Neural progenitor cell (in vitro differentiated cells): ENCODE measurements around the gene ZNF576. TPM values are rescaled to one million over a fixed set of nuclear protein-coding genes. Genes with fewer than 3 reads are reported as not detected.
A peak's percentile ranks its signal among the peaks of the same experiment; 100 is the strongest.

Experiments
- DNase-seq: peaks from one replicate; pipeline ENCODE4 v3.0.0-alpha.2; 2016; ENCODE audit warnings: low spot score
- H2AFZ ChIP-seq: fragments of 200-600 bp; sonication (generic); replicated peaks from 2 replicates; pipeline ENCODE4 v1.6.1; 2016; ENCODE audit warnings: antibody characterized with exemption
- H3F3A ChIP-seq: fragments of 200-600 bp; sonication (generic); 2 replicates; pipeline ENCODE4 v1.6.1; 2016; ENCODE audit warnings: antibody characterized with exemption, low read depth
- H3K27ac ChIP-seq: fragments of 200-600 bp; sonication (generic); 2 replicates; pipeline ENCODE4 v1.5.1; 2016; ENCODE audit warnings: mild to moderate bottlenecking
- H3K27me3 ChIP-seq: fragments of 200-600 bp; sonication (generic); 2 replicates; pipeline ENCODE4 v1.6.1; 2016; ENCODE audit warnings: mild to moderate bottlenecking, moderate library complexity
- H3K36me3 ChIP-seq: fragments of 200-600 bp; sonication (generic); 2 replicates; pipeline ENCODE4 v1.5.1; 2016
- H3K4me1 ChIP-seq: fragments of 200-600 bp; sonication (generic); 2 replicates; pipeline ENCODE4 v1.6.1; 2016; ENCODE audit warnings: mixed run types
- H3K4me2 ChIP-seq: fragments of 200-600 bp; sonication (generic); 2 replicates; pipeline ENCODE4 v1.6.1; 2016
- H3K4me3 ChIP-seq: fragments of 200-600 bp; sonication (generic); 2 replicates; pipeline ENCODE4 v1.5.1; 2016
- H3K79me2 ChIP-seq: fragments of 200-600 bp; sonication (generic); 2 replicates; pipeline ENCODE4 v1.6.1; 2016; ENCODE audit warnings: low read depth
- H3K9ac ChIP-seq: fragments of 200-600 bp; sonication (generic); 2 replicates; pipeline ENCODE4 v1.6.1; 2016
- H3K9me3 ChIP-seq: fragments of 200-600 bp; sonication (generic); 2 replicates; pipeline ENCODE4 v1.5.1; 2016; ENCODE audit warnings: low read depth
- H4K20me1 ChIP-seq: fragments of 200-600 bp; sonication (generic); 2 replicates; pipeline ENCODE4 v1.6.1; 2016; ENCODE audit warnings: low read depth
- H3K27ac Mint-ChIP-seq: 3 replicates; pipeline ENCODE4 v1.8.0; 2021; ENCODE audit warnings: mixed read lengths
- H3K27me3 Mint-ChIP-seq: 2 replicates; pipeline ENCODE4 v1.8.0; 2022; ENCODE audit warnings: low read depth, mild to moderate bottlenecking, inconsistent platforms, moderate library complexity, mixed read lengths; ENCODE audit not compliant: insufficient read depth
- H3K36me3 Mint-ChIP-seq: 3 replicates; pipeline ENCODE4 v1.8.0; 2021; ENCODE audit warnings: mixed read lengths
- H3K4me1 Mint-ChIP-seq: 3 replicates; pipeline ENCODE4 v1.8.0; 2021; ENCODE audit warnings: mixed read lengths
- H3K4me3 Mint-ChIP-seq: 3 replicates; pipeline ENCODE4 v1.8.0; 2021; ENCODE audit warnings: mild to moderate bottlenecking, moderate library complexity, mixed read lengths
- H3K9me3 Mint-ChIP-seq: 3 replicates; pipeline ENCODE4 v1.8.0; 2020; ENCODE audit warnings: mixed read lengths
- CTCF ChIP-seq: fragments of 200-600 bp; sonication (generic); IDR thresholded peaks from 2 replicates; pipeline ENCODE4 v1.5.1; 2017; ENCODE audit warnings: antibody characterized with exemption, mild to moderate bottlenecking
- EZH2 ChIP-seq: fragments of 200-600 bp; sonication (generic); IDR thresholded peaks from 2 replicates; pipeline ENCODE4 v1.6.1; 2017; ENCODE audit warnings: antibody characterized with exemption, mild to moderate bottlenecking, moderate library complexity
- EZH2phosphoT487 ChIP-seq: fragments of 200-600 bp; sonication (generic); IDR thresholded peaks from 2 replicates; pipeline ENCODE4 v1.6.1; 2017; ENCODE audit warnings: antibody characterized with exemption
- total RNA-seq: library from RNA; depleted of rRNA; stranded (reverse); fragments of >200 nt; gene quantifications from 2 replicates; pipeline ENCODE4 v1.2.3, GENCODE V29; 2015; ENCODE audit warnings: low replicate concordance

The ZNF576 gene
- total RNA-seq, 1 donor from 2014 or later: 6.8 TPM

GRCh38 chr19:43636121-43636683 is 39.8 kb downstream of the ZNF576 start:
- Mint-ChIP-seq H3K36me3 (peaks cover 9% of the 10 kb centered on the region), H3K4me3 (peak overlapping the region; percentile 85), H3K9me3 (no peaks in the 10 kb centered on the region), H3K27me3 (peaks cover 8% of the 10 kb centered on the region), H3K4me1 (peaks cover 52% of the 10 kb centered on the region), H3K27ac (no peak overlapping the region)
- no peak overlapping the region for H3K27ac ChIP-seq
- peak; percentile 62 for DNase-seq
- H3K36me3 ChIP-seq: no peaks in the 10 kb centered on the region
- no peak for TF ChIP-seq EZH2
- TF ChIP-seq CTCF: no peak
- TF ChIP-seq EZH2phosphoT487: no peak
- H3K4me2 ChIP-seq: peak overlapping the region; percentile 82
- no peaks in the 10 kb centered on the region for H3K9me3 ChIP-seq
- no peak overlapping the region for H3K9ac ChIP-seq
- H3K27me3 ChIP-seq: peaks cover 33% of the 10 kb centered on the region
- H3K4me3 ChIP-seq: peak overlapping the region; percentile 46
- peaks cover 57% of the 10 kb centered on the region for H4K20me1 ChIP-seq
- H3K79me2 ChIP-seq: peaks cover 20% of the 10 kb centered on the region
- H3F3A ChIP-seq: peaks cover 21% of the 10 kb centered on the region
- peaks cover 24% of the 10 kb centered on the region for H3K4me1 ChIP-seq
- no peak overlapping the region for H2AFZ ChIP-seq

- Histone ChIP-seq H3F3A (peaks cover 21% of the 10 kb centered on the region), H4K20me1 (peaks cover 44% of the 10 kb centered on the region), H3K27me3 (peaks cover 45% of the 10 kb centered on the region), H3K36me3 (no peaks in the 10 kb centered on the region), H2AFZ (no peak overlapping the region), H3K9ac (peak overlapping the region; percentile 58), H3K27ac (no peak overlapping the region), H3K4me1 (peaks cover 24% of the 10 kb centered on the region), H3K9me3 (no peaks in the 10 kb centered on the region), H3K79me2 (peaks cover 20% of the 10 kb centered on the region), H3K4me2 (peak overlapping the region; percentile 99), H3K4me3 (peak overlapping the region; percentile 92)
- Mint-ChIP-seq H3K27ac (peak overlapping the region; percentile 51), H3K27me3 (peaks cover 13% of the 10 kb centered on the region), H3K4me3 (peak overlapping the region; percentile 94), H3K4me1 (peaks cover 53% of the 10 kb centered on the region), H3K9me3 (no peaks in the 10 kb centered on the region), H3K36me3 (peaks cover 4% of the 10 kb centered on the region)
- TF ChIP-seq EZH2: no peak
- TF ChIP-seq CTCF: no peak
- no peak for TF ChIP-seq EZH2phosphoT487
- DNase-seq: no peak
Measured at GRCh38 chr19:43638214-43638994, 42.0 kb downstream of the ZNF576 start.

GRCh38 chr19:43638995-43639518 is 42.7 kb downstream of the ZNF576 start:
- no peak for TF ChIP-seq EZH2
- H3K4me1 Mint-ChIP-seq: peaks cover 47% of the 10 kb centered on the region
- H3K27me3 Mint-ChIP-seq: peaks cover 15% of the 10 kb centered on the region
- Histone ChIP-seq H3K4me2 (peak overlapping the region; percentile 99), H3K36me3 (no peaks in the 10 kb centered on the region), H3K79me2 (peaks cover 19% of the 10 kb centered on the region), H2AFZ (no peak overlapping the region), H3K9me3 (no peaks in the 10 kb centered on the region), H3F3A (peaks cover 21% of the 10 kb centered on the region), H4K20me1 (peaks cover 38% of the 10 kb centered on the region), H3K4me3 (peak overlapping the region; percentile 92), H3K4me1 (peaks cover 24% of the 10 kb centered on the region), H3K27ac (no peak overlapping the region), H3K9ac (peak overlapping the region; percentile 58), H3K27me3 (peaks cover 45% of the 10 kb centered on the region)
- H3K36me3 Mint-ChIP-seq: peaks cover 2% of the 10 kb centered on the region
- no peaks in the 10 kb centered on the region for H3K9me3 Mint-ChIP-seq
- peak overlapping the region; percentile 51 for H3K27ac Mint-ChIP-seq
- DNase-seq: no peak
- peak overlapping the region; percentile 94 for H3K4me3 Mint-ChIP-seq
